K562 (cell line): ENCODE measurements around the gene NR2E1. TPM values are rescaled to one million over a fixed set of nuclear protein-coding genes. Genes with fewer than 3 reads are reported as not detected.

ENCODE experiments used
- ARID4B ChIP-seq: sonication (generic); formaldehyde crosslinking; IDR thresholded peaks from 2 replicates; pipeline ENCODE4 v1.8.0; 2022; ENCODE audit warnings: mild to moderate bottlenecking, missing genetic modification reagents
- ID3 ChIP-seq, 2 experiments: fragments of 250-450 bp in 1 of 2; fragments of 450-650 bp in 1 of 2; sonication (Bioruptor Pico) in 1 of 2; IDR thresholded peaks; 2 replicates each; pipeline versions ENCODE4 v1.6.1 to v1.8.0; 2016 to 2021; ENCODE audit warnings: mild to moderate bottlenecking in 2 of 2, moderate library complexity in 2 of 2, missing compliant biosample characterization in 1 of 2, missing genetic modification characterization in 1 of 2
- RBM34 ChIP-seq: fragments of 200-400 bp; formaldehyde crosslinking; IDR thresholded peaks from 2 replicates; pipeline ENCODE4 v1.6.1; 2018; ENCODE audit warnings: low read length, borderline replicate concordance; ENCODE audit not compliant: insufficient read depth
- RREB1 ChIP-seq: fragments of 250-450 bp; sonication (Bioruptor Pico); IDR thresholded peaks from 2 replicates; pipeline ENCODE4 v1.4.0; 2020
- ZNF583 ChIP-seq: fragments of 250-450 bp; sonication (Bioruptor Pico); IDR thresholded peaks from 2 replicates; pipeline ENCODE4 v1.4.0; 2020
- ZNF764 ChIP-seq: fragments of 250-450 bp; sonication (Bioruptor Pico); IDR thresholded peaks from 2 replicates; pipeline ENCODE4 v1.4.0; 2020; ENCODE audit warnings: low read depth, mild to moderate bottlenecking, moderate library complexity
- polyA plus RNA-seq, 8 experiments: library from polyadenylated mRNA; depleted of rRNA in 4 of 8; stranded (reverse) in 5 of 8; unstranded in 3 of 8; fragments of >200 nt; fragmentation: Nextera tagmentation in 2 of 8; fragmentation: Illumina TruSeq in 1 of 8; extraction: Ambion mirVana in 2 of 8; extraction: Trizol in 1 of 8; gene quantifications; 2 replicates each; pipeline versions ENCODE4 v1.2.1 to v1.2.3, GENCODE V29; 2011 to 2014; ENCODE audit warnings: inconsistent platforms in 1 of 8, missing spikeins in 1 of 8
- total RNA-seq, 7 experiments: library from RNA; depleted of rRNA in 6 of 7; stranded (reverse); fragments of >200 nt in 6 of 7; fragmentation: Illumina TruSeq in 2 of 7; extraction: Trizol in 2 of 7; gene quantifications; 2 replicates each; pipeline versions ENCODE4 v1.2.1 to v1.2.3, GENCODE V29; 2011 to 2021; ENCODE audit warnings: low replicate concordance in 1 of 7

The NR2E1 gene
- total and polyA plus RNA-seq, 9 of the 15 experiments (the other 6 are each of a cell fraction or from before 2014, with no cell fraction given), result not detected

GRCh38 chr6:108175592-108176279 is 9.9 kb downstream of the NR2E1 start (continued):
- no peak for TF ChIP-seq ZNF764 (CRISPR knock-in tag)
- no peak for TF ChIP-seq ZNF583
- TF ChIP-seq RREB1 (CRISPR knock-in tag), result no peak
- TF ChIP-seq ARID4B (CRISPR knock-in tag), result no peak
- no peak for TF ChIP-seq ID3 (CRISPR knock-in tag; IDR thresholded peaks at IDR 0.05)
- no peak for TF ChIP-seq ID3 (tag; IDR thresholded peaks at IDR 0.05)
- TF ChIP-seq RBM34, result no peak
